NB4 (cell line): ENCODE measurements around the gene RFX4.

Experiments
- MYC ChIP-seq: IDR thresholded peaks from 2 replicates; pipeline ENCODE4 v1.6.1; 2011; ENCODE audit warnings: low read depth, low read length
- POLR2A ChIP-seq: IDR thresholded peaks from 2 replicates; pipeline ENCODE4 v1.6.1; 2011; ENCODE audit warnings: mild to moderate bottlenecking; ENCODE audit not compliant: insufficient read length; ENCODE audit errors: extremely low read depth
- TF ChIP-seq, protein P1 (sequence below): IDR thresholded peaks from one replicate; pipeline ENCODE4 v1.5.1; 2012; ENCODE audit warnings: low read depth, low read length

DNA sequence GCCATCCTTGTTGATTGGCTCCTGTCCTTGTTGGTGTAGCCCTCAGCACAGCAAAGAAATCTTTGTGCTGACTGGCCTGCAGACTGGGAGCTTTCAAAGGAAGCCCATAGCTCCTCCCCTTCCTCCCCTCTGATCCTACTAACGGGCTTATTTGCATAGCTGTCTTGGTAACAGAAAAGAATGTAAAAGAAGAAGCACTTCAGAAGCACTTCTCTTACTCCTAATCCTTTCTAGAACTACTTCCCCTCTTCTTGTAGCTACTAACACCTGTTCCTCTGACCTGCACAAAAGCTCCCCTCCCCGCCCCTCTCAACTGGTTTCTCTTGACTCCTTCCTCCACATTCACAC, 177.4 kb downstream of the RFX4 start:
- TF ChIP-seq, protein P1, sequence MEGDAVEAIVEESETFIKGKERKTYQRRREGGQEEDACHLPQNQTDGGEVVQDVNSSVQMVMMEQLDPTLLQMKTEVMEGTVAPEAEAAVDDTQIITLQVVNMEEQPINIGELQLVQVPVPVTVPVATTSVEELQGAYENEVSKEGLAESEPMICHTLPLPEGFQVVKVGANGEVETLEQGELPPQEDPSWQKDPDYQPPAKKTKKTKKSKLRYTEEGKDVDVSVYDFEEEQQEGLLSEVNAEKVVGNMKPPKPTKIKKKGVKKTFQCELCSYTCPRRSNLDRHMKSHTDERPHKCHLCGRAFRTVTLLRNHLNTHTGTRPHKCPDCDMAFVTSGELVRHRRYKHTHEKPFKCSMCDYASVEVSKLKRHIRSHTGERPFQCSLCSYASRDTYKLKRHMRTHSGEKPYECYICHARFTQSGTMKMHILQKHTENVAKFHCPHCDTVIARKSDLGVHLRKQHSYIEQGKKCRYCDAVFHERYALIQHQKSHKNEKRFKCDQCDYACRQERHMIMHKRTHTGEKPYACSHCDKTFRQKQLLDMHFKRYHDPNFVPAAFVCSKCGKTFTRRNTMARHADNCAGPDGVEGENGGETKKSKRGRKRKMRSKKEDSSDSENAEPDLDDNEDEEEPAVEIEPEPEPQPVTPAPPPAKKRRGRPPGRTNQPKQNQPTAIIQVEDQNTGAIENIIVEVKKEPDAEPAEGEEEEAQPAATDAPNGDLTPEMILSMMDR = no peak
- no peak for TF ChIP-seq MYC
- peak; percentile 25 for TF ChIP-seq POLR2A
